Skeletal muscle cell (primary cell): ENCODE results near the gene EPHA2.

Experiments used
- DNase-seq: peaks from one replicate; pipeline ENCODE4 v3.0.0-alpha.2; 2010; ENCODE audit warnings: low read depth
- H3K4me3 ChIP-seq: 2 replicates; pipeline ENCODE4 v1.5.1; 2011; ENCODE audit warnings: low read depth, mild to moderate bottlenecking, control low read depth, low read length, moderate library complexity

The EPHA2 gene

DNA sequence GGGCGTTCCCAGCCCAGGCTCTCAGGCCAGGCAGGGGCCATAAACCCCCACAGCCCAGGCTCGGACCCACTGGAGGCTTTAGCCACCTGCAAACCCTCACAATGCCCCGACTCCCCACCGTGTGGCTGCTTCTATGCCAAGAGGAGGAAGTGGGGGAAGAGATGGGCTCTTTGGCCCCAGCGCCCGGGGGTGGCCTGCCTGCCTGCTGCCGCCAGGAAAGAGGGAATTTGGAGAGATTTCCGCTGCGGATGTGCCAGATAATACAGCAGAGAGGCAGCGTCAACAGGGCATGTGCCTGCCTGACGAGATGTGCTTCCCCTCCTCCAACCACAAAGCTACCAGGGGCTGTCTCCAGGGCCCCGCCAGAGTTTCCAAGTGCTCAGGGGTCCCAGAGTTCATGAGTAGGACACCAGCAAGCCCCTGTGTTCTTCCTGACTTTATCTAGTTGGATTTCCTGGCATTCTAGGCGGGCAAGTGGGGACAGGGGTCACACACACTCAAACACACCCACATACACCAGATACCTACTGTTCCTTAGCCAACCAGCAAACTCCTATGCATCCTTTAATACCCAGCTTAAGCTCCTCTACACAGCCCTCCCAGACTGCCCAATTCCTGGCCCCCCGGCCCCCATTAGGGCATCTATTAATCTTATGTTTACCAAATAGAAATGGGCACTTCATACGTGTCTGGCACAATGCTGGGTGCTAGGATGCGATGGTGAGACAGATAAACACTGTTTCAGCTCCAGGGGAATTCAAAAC, 14.1 kb downstream of the EPHA2 start:
- no peak overlapping the region for H3K4me3 ChIP-seq
- DNase-seq = no peak

DNA sequence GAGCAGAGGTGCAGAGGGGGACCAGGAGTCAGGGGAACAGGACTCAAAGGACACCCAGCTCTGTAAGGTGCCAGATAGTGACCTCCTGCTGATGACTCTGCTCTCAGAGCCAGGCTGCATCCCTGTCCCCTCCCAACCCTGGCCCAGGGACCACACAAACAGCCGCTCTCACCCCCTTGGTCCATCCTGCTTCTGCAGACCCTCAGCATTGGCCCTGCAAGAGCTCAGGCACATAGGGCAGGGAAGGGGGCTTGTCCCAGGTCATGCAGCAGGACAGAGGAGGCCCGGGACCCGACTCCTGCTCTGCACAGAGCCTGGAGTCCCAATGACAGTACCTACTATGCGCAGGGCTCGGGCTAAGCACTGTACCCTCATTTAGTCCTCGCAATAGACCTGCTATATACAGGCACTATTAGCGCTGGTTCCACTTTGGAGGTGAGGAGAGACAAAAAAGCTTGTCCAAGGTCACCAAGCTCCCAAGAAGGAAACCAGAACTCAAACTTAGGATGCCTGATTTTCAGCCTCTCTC, 15.7 kb downstream of the EPHA2 start:
- H3K4me3 ChIP-seq = no peak overlapping the region
- DNase-seq = no peak

DNA sequence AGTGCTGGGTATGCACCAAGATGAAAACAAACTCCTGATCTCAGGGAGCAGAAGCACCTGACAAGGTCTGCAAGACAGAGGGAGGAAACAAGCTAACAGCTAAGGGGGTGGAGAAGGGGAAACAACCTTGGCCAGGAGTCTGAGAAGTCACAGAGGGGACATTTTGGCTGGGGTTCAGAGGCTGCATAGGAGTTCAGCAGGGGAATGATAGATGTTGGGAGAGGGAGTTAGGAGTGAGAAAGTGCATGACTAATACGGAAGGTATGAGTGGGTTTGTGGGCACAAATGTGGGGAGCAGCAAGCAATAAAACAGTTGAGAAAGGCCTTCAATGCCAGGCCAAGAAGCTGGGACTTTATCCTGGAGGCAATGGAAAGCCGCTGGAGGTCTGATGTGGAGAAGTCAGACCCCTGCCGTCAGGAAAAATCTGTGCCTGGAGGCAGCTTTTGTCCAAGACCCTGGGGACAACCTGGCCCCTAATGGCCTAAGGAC, 16.4 kb downstream of the EPHA2 start:
- no peak overlapping the region for H3K4me3 ChIP-seq
- DNase-seq = no peak

DNA sequence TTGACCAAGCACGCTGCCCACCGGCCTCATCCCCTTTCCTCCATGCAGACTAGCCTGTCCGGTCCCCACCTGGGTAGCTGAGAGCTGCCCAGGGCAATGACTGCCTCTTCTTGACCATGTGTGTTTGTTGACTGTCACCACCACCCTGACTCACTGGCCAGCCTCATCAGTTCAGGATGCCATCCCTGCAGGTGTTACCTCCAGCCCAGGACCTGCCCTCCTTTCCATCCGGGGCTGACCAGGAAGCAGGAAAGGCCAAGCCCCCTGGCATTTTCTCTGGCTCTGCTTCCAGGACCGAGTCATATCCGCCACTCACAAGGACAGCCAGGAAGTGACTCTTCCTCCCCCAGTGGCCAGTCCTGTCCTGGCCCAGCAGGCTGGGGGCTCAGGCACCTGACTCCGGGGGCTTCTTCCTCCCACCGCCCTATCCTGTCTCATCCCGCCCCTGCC, 17.1 kb downstream of the EPHA2 start:
- no peak overlapping the region for H3K4me3 ChIP-seq
- DNase-seq = no peak

DNA sequence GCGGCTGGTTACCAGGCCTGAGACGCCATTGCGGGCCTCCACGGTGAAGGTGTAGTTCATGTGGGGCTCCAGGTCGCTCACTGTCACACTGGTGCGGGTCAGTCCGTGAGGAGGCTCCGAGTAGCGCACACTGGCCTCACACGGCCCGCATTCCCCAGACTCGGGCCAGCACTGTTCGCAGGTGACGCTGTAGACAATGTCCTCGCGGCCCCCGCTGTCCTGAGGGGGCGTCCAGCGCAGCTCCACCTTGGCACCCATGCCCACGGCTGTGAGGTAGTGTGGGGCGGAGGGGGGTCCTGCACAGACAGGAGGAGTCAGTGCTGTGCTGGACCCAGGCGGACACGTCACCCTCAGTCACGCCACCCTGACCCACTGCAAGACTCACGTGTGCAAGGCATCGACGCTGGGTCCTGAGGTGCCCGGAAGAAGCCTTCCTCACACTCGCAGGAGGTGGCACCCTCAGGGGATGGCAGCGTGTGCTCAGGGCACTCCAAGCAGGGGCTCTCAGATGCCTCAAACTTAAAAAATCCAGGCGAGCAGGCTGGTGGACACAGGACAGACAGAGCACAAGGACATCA, 17.9 kb downstream of the EPHA2 start:
- no peak overlapping the region for H3K4me3 ChIP-seq
- no peak for DNase-seq

DNA sequence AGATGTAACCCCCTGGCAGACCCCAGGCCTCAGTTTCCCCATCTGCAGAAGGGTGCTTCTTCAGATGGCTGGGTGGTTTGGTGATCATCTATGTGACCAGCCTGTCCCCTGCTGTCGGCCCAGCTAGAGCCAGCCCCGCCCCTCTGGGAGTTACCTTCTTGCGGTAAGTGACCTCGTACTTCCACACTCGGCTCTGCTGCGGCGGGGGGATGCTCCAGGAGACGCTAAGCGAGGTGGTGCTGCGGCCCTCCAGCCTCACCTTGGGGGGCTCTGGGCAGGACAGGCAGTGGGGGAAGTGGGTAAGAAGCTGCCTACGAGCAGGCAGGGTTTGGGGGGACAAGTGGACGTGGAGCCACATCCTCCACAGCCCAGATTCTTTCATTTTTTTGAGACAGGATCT, 20.4 kb downstream of the EPHA2 start:
- no peak overlapping the region for H3K4me3 ChIP-seq
- no peak for DNase-seq

DNA sequence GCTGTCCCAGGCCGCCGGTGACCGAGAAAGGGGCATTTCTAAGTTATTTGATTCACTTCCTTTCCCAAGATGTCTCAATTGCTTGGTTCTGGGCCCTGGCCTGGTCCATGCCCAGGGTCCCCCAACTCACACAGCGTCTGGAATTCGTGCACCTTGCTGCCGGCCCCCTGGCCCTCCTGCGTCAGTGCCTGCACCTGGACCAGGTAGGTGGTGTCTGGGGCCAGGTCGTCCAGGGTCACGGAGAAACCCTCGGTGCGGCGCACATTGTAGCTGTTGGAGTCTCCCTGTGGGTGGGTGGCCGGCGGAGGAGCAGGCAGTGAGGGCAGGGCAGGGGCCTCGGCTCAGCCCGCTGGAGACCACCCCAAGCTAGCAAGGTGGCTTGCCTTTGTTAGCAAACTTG, 21.0 kb downstream of the EPHA2 start:
- DNase-seq = no peak
- H3K4me3 ChIP-seq = no peak overlapping the region

DNA sequence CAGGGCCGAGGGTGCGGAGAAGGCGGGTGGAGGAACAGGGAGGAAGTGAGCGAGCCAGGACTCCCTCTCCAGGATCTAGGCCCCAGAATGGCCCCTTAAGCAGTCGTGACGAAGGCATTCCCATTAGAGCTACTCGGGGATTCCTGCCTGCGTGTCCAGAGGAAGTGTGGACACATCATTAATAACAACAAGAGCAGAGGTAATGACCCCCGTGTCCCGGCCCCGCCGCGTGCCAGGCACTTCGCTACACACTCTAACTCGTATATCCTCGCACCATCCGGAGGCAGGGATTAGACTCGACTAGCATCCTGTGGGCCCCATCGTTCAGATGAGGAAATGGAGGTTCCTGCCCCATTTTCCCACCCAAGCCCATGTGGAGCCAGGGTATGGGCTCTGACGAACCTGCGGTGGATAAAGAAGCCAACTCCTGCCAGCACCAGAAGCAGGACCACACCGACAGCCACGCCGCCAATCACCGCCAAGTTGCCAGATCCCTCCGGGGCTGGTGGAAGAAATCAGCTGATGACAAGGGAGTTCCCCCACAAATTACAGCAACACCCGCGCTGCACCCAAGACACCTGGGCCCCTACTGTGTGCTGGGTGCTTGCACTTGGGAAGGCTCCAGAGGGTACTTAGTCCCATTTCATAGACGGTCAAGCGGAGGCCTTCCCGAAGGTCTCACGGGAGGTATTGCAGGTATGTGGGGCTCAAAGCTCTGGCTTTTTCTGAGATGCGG, 21.6 kb downstream of the EPHA2 start:
- DNase-seq = no peak
- no peak overlapping the region for H3K4me3 ChIP-seq

DNA sequence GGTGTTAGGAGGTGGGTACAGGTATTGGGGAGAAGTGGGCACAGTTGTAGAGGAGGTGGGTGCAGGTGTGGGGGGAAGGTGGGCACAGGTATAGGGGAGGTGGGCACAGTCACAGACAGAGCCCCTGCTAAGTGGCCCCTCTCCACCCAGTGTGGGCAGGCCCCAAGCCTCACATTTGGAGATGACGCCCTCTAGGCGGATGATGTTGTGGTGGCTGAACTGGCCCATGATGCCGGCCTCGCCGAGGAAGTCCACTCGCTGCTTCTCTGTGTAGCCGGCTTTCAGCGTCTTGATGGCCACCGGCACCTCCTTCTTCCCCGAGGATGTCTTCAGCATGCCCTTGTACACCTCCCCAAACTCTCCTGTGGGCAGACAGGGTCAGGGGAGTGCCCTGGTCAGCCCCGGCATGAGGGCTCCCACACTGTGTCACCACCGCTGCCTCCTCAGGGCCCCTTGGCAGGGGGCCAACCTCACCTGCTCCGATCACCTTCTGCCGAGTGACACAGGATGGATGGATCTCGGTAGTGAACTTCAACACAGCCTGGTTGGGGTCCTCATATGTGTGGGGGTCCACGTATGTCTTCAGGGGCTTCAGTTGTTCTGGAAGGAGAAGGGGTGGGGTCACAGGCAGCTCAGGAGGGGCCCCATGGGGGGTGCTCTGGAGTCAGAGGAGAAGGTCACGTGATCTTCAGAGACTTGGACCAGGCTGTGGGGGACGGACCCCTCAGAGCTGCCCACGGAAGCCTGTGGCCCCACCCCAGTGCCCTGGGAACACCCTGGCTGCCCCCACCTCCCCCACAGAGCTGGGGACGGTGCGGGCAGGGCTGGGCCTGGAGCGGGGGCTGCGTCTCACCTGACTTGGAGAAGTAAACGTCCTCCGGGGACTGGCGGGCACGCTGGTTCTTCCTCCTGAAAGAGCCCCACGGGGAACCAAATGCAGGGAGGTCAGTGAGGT, 22.6 kb downstream of the EPHA2 start:
- DNase-seq = no peak
- no peak overlapping the region for H3K4me3 ChIP-seq

DNA sequence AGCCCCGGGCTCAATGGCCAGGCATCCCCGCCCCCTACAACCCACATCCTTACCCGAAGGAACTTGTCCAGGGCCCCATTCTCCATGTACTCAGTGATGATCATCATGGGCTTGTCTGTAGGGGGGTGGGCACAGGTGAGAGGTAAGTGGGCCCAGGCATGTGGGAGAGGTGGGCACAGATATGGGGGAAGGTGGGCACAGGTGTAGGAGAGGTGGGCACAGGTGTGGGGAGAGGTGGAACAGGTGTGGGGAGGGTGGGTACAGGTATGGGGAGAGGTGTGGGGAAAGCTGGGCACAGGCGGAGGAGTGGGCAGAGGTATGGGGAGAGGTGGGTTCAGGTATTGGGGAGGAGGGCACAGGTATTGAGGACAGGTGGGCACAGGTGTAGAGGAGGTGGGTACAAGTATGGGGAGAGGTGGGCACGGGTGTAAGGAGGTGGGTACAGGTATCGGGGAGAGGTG, 23.5 kb downstream of the EPHA2 start:
- DNase-seq = no peak

DNA sequence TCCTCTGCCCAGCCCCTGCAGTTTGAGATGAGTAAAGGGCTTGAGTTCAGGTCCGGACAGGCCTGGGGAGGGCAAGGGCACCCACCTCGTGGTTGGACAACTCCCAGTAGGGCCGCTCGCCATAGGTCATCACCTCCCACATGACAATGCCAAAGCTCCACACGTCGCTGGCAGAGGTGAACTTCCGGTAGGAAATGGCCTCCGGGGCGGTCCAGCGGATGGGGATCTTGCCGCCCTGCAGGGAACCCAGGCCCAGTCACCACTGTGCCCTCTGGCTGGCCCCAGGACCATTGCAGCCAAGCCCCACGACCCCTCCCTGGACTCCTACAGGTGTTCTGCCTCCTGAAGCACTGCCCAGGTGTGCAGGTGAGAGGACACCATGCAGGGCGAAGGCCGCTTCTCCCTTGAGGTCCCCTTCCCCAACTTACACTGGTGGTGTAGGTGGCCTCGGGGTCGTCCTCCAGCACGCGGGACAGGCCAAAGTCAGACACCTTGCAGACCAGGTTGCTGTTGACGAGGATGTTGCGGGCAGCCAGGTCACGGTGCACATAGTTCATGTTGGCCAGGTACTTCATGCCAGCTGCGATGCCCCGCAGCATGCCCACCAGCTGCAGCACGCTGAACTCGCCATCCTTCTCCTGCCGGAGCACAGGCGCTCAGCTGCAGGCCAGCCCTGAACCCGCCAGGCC, 24.1 kb downstream of the EPHA2 start:
- no peak overlapping the region for H3K4me3 ChIP-seq
- no peak for DNase-seq

More for the DNA sequence above, 23.5 kb downstream of the EPHA2 start:
- no peak overlapping the region for H3K4me3 ChIP-seq

DNA sequence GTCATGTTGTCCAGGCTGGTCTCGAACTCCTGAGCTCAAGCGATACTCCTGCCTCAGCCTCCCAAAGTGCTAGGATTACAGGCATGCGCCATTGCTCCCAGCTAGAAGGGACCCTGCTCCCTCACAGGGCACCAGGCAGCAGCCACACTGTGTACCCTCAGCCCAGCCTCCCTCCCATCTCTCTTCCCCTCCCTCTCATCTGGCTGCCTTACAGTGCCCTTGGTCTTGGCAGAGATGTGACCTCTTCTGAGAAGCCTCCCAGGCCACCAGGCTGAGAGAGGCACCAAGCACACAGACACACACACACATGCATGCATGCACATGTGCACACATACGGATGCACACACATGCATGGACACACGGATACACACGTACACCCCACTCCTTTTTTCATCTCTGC, 25.0 kb downstream of the EPHA2 start:
- no peak for DNase-seq
- no peak overlapping the region for H3K4me3 ChIP-seq

DNA sequence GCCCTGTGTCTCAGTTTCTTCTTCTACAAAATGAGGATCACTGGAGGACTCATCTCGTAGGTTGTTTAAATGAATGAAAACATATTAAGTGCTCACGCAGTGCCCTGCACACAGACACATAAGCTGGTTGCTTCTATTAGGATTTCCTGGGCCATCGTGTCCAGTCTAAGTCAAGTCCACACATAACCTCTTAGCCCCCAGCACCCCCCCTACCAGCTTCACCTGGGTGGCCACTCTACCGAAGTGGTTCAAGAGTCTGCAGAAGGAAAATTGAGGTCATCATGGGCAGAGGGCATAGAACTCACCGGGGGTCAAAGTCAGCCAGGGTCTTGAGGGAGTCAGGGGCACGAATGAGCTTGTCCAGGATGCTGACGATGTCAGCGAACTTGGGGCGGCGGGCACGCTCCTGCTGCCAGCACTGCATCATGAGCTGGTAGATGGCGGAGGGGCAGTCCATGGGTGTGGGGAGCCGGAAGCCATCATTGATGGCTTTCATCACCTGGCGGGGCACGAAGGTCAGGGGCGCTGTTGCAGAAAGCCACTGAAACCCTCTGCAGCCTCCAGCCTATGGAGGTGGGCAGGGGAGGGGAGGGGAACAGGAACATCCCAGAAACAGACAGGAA, 25.8 kb downstream of the EPHA2 start:
- H3K4me3 ChIP-seq = no peak overlapping the region
- no peak for DNase-seq

DNA sequence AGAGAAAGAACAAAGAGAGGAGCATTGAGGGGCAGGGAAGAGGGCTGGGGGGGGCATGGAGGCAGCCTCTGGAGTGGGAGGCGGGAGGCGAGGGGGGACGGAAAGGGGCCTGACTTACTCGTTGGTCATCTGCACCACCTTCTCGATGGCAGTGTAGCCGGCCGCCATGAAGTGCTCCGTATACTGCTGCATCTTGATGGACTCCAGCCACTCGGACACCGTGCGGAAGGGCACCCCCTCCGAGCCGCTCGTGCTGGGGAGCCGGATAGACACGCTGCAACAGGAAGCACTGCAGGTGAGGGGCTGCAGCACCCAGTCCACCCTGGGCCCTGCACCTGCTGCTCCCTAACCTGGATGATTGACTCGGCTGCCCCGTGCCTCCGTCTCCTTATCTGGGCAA, 26.6 kb downstream of the EPHA2 start:
- no peak for DNase-seq
- no peak overlapping the region for H3K4me3 ChIP-seq

DNA sequence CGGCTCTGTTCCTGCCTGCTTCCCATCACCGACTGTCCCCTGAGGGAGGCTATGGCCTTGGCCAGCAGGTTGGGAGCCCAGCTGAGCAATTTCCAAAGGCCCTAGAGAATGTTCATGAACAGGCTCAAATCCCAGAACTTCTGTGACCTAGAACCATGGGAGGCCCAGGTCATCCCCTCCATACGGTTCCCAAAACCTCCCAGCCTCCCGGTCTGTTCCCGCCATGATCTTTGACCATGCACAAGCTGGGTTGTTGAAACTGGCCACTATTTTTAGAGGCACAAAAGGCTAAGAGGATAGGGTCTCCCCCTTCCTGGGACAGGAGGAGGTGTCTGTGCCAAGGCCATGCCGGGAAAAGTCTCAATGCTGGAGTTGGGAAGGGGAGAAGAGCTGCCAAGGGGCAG, 27.5 kb downstream of the EPHA2 start:
- no peak overlapping the region for H3K4me3 ChIP-seq
- DNase-seq = no peak

DNA sequence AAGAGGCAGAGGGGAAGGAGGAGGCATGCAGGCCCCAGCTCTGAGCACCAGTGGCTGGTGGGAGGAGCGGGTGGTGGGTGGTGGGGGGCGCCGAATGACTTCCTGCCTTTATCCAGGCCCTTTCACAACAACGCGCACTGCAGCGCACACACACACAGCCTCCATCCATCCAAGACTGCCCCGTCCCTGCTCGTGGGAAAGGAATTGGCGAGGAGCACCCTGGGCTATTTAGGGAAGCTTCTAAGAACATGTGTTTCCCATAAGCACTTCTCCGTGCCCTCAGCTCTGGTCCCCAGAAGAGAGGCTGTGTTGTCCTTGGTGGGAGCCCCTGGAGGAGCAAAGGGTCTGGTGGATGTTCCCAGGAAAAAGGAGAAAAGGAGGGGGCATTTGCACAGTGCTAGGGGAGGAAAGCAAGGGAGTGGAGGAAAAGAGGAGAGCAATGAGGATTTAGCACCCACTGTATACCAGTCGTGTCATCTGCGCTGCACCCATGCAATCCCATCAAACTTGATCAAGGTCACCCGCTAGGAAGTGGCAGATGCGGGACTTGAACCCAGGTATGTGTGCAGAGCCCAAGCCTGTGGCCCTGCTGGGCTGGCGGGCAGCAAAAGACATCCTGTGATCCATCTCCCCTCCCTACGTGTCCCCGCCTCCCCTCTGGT, 28.1 kb downstream of the EPHA2 start:
- no peak for DNase-seq
- H3K4me3 ChIP-seq = no peak overlapping the region

DNA sequence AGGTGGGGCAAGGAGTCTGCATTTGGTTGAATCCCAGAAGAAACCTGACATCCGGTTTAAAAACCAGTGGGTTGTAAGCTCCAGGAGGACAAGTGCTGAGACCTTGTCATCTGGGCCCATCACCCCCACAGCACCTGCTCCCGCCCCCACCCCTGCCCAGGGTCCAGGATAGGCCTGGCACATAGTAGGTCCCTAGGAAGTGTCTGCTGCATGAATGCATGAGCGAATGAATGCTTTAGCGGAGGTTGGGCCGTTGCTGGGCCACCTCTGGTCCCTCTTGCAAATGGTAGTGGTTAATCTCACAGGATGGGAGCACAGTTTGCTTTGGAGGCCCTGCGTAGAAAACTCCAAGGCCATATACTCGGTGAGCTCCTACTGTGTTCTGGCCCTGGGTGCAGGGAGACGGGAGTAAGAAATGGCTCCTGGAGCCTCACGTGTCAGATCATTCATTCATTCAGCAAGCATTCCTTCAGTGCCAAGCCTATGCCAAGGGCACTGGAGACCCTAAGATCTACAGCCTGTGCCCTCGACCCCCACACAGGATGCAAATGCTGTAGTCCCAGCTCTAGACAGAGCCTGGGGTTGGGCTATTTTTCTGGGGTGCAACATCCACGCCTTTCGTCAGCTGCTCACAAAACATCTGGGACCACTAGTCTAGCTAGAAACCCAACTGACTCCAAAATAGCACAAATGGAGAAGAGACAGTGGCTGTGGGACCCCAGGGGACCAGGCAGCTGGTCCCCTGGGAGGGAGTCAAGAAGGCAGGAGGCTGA, 28.9 kb downstream of the EPHA2 start:
- no peak for DNase-seq
- H3K4me3 ChIP-seq = no peak overlapping the region
